NB4 (cell line): ENCODE data around the gene AFF3.

Source experiments
- MAX ChIP-seq: IDR thresholded peaks from 2 replicates; pipeline ENCODE4 v1.6.1; 2011; ENCODE audit warnings: low read depth, low read length
- MYC ChIP-seq: IDR thresholded peaks from 2 replicates; pipeline ENCODE4 v1.6.1; 2011; ENCODE audit warnings: low read depth, low read length
- POLR2A ChIP-seq: IDR thresholded peaks from 2 replicates; pipeline ENCODE4 v1.6.1; 2011; ENCODE audit warnings: mild to moderate bottlenecking; ENCODE audit not compliant: insufficient read length; ENCODE audit errors: extremely low read depth
- TF ChIP-seq, protein P1 (sequence below): IDR thresholded peaks from one replicate; pipeline ENCODE4 v1.5.1; 2012; ENCODE audit warnings: low read depth, low read length

DNA sequence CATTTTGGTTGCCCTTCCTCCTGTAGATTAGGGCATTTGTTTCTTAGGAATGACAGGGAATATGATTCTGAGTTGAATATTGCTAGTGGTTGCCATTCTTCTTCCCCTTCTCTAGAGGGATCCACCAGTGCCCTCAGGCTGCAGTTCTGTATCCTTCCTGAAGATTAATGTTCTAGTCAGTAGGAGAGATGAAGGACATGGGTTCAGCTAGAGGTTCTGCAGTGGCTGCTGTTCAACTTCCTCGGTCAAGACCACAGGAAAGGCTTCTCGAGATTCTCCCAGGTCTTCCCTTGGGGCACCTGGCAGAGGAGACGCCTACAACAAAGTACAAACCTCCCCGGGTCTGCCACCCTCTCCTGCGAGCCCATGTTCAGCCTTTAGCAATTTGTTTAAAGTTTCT, 325.5 kb downstream of the AFF3 start:
- TF ChIP-seq, protein P1, sequence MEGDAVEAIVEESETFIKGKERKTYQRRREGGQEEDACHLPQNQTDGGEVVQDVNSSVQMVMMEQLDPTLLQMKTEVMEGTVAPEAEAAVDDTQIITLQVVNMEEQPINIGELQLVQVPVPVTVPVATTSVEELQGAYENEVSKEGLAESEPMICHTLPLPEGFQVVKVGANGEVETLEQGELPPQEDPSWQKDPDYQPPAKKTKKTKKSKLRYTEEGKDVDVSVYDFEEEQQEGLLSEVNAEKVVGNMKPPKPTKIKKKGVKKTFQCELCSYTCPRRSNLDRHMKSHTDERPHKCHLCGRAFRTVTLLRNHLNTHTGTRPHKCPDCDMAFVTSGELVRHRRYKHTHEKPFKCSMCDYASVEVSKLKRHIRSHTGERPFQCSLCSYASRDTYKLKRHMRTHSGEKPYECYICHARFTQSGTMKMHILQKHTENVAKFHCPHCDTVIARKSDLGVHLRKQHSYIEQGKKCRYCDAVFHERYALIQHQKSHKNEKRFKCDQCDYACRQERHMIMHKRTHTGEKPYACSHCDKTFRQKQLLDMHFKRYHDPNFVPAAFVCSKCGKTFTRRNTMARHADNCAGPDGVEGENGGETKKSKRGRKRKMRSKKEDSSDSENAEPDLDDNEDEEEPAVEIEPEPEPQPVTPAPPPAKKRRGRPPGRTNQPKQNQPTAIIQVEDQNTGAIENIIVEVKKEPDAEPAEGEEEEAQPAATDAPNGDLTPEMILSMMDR: no peak
- TF ChIP-seq MYC: no peak
- TF ChIP-seq POLR2A: no peak
- no peak for TF ChIP-seq MAX
